ENCODE data around the gene GOLGA6L7.
"Not testable (repeated sequence)": the region's sequence is repeated elsewhere in the genome, so short reads cannot be mapped to it uniquely, and the experiment has no call there.

GOLGA6L7 gene

DNA sequence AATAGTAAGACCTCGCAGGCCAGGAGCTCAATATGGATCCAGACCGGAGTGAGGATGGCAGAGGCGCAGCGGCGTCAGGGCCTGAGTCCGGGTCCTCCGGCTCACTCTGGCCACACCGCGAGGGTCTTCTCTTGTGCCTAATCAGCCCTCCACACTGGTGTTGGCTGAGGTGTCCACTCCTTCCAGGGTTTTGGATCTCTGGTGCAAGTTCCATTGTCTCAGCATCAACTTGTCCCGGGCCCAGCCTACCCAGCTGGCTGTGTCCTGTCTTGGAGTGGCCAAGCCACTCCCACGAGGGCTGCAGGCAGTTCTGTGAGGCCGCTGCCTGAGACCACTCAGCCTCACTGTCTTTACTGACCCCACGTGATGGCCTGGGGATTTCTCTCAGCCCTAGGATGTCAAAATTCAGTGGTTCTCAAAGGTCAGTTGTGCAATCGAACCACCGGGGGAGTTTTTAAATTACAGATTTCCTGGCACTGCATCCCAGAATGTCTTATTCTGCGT lies 12.6 kb upstream of the GOLGA6L7 start:
- no CpG with 5 or more reads among the region's 16 CpGs for WGBS (ENCODE audit: extremely low coverage, insufficient coverage, low lambda C conversion rate)

DNA sequence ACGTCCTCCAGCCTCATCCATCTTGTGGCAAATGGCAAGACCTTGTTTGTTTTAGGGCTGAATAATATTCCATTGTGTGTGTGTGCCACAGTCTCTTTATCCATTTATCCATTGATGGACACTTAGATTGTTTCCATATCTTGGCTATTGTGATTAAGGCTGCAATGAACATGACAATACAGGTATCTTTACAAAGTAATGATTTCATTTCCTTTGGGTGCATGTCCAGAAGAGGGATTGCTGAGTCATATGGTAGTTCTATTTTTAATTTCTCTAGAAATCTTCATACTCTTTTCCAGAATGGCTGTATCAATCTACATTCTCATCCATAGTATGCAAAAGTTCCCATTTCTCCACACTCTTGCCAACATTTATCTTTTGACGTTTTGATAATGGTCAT lies 6.1 kb upstream of the GOLGA6L7 start:
- DNase-seq; H3K27me3 ChIP-seq (ENCODE audit: insufficient read depth, low read length, poor library complexity); H3K18ac ChIP-seq (ENCODE audit: low read length); H3K4ac ChIP-seq (ENCODE audit: low read depth, low read length); H3K4me2 ChIP-seq (ENCODE audit: low read length); H3K79me1 ChIP-seq (ENCODE audit: low read length); H3K79me2 ChIP-seq (ENCODE audit: control insufficient read depth, insufficient read depth, low read length); H2BK120ac ChIP-seq (ENCODE audit: low read depth, low read length); H3K27ac ChIP-seq (ENCODE audit: low read depth, low read length); H2AK5ac ChIP-seq (ENCODE audit: low read length); H3K4me3 ChIP-seq (ENCODE audit: low read length); H3K23ac ChIP-seq (ENCODE audit: low read length); H3K56ac ChIP-seq (ENCODE audit: low read length); H3K36me3 ChIP-seq (ENCODE audit: control insufficient read depth, insufficient read depth, low read length); H2BK15ac ChIP-seq (replicated peaks; ENCODE audit: low read depth); H2BK5ac ChIP-seq (ENCODE audit: low read length); H3K4me1 ChIP-seq (ENCODE audit: control insufficient read depth, low read depth, low read length); H3K9ac ChIP-seq (ENCODE audit: low read length); H4K5ac ChIP-seq (ENCODE audit: low read length); H4K8ac ChIP-seq (ENCODE audit: low read depth, low read length): not testable (repeated sequence)
- no CpG with 5 or more reads among the region's 2 CpGs for WGBS (ENCODE audit: extremely low coverage, insufficient coverage, low lambda C conversion rate)

More for the DNA sequence above, 12.6 kb upstream of the GOLGA6L7 start:
- Histone ChIP-seq H3K23ac (ENCODE audit: low read length) (no peak overlapping the region), H2BK120ac (ENCODE audit: low read depth, low read length) (no peak overlapping the region), H3K27ac (ENCODE audit: low read depth, low read length) (no peak overlapping the region), H4K8ac (ENCODE audit: low read depth, low read length) (no peak overlapping the region), H3K4ac (ENCODE audit: low read depth, low read length) (no peak overlapping the region), H3K4me3 (ENCODE audit: low read length) (no peak overlapping the region), H3K4me2 (ENCODE audit: low read length) (no peak overlapping the region), H2AK5ac (ENCODE audit: low read length) (no peak overlapping the region), H3K79me1 (ENCODE audit: low read length) (no peaks in the 10 kb centered on the region), H4K5ac (ENCODE audit: low read length) (no peak overlapping the region), H3K56ac (ENCODE audit: low read length) (no peak overlapping the region), H3K9ac (ENCODE audit: low read length) (no peak overlapping the region), H3K36me3 (ENCODE audit: control insufficient read depth, insufficient read depth, low read length) (no peaks in the 10 kb centered on the region), H2BK15ac (replicated peaks; ENCODE audit: low read depth) (no peak overlapping the region), H2BK5ac (ENCODE audit: low read length) (no peak overlapping the region), H3K79me2 (ENCODE audit: control insufficient read depth, insufficient read depth, low read length) (no peaks in the 10 kb centered on the region), H3K18ac (ENCODE audit: low read length) (no peak overlapping the region), H3K4me1 (ENCODE audit: control insufficient read depth, low read depth, low read length) (no peaks in the 10 kb centered on the region), H3K27me3 (ENCODE audit: insufficient read depth, low read length, poor library complexity) (no peaks in the 10 kb centered on the region)
- DNase-seq, result no peak

DNA sequence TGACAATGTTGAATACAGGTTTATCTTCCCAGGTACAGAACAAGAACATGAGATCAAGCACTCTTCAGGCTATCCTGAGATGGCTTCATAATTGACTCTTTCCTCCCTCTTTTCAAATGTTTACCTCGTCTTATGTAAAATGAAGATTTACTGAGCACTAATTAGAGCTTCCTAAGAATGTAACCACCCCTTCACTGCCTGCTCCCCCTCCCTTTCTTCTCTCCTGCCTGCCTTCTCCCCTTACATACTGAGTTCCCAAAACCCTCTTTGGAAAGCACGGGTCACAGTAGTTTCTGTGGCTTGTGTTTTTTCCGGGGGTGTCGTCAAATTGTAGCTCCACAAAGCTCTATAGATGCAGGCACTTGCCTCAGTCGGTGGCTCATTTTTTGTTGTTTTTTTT lies 5.2 kb upstream of the GOLGA6L7 start:
- not testable (repeated sequence) for H4K8ac ChIP-seq (ENCODE audit: low read depth, low read length); H3K4ac ChIP-seq (ENCODE audit: low read depth, low read length); H4K5ac ChIP-seq (ENCODE audit: low read length); H3K9ac ChIP-seq (ENCODE audit: low read length); H3K79me2 ChIP-seq (ENCODE audit: control insufficient read depth, insufficient read depth, low read length); H2BK120ac ChIP-seq (ENCODE audit: low read depth, low read length); H2AK5ac ChIP-seq (ENCODE audit: low read length); H2BK15ac ChIP-seq (replicated peaks; ENCODE audit: low read depth); H3K56ac ChIP-seq (ENCODE audit: low read length); H3K79me1 ChIP-seq (ENCODE audit: low read length); H3K27ac ChIP-seq (ENCODE audit: low read depth, low read length); H3K4me2 ChIP-seq (ENCODE audit: low read length); H3K27me3 ChIP-seq (ENCODE audit: insufficient read depth, low read length, poor library complexity); H3K4me3 ChIP-seq (ENCODE audit: low read length); H2BK5ac ChIP-seq (ENCODE audit: low read length); H3K4me1 ChIP-seq (ENCODE audit: control insufficient read depth, low read depth, low read length); H3K18ac ChIP-seq (ENCODE audit: low read length); H3K36me3 ChIP-seq (ENCODE audit: control insufficient read depth, insufficient read depth, low read length); H3K23ac ChIP-seq (ENCODE audit: low read length); DNase-seq
- no CpG with 5 or more reads among the region's 5 CpGs for WGBS (ENCODE audit: extremely low coverage, insufficient coverage, low lambda C conversion rate)

DNA sequence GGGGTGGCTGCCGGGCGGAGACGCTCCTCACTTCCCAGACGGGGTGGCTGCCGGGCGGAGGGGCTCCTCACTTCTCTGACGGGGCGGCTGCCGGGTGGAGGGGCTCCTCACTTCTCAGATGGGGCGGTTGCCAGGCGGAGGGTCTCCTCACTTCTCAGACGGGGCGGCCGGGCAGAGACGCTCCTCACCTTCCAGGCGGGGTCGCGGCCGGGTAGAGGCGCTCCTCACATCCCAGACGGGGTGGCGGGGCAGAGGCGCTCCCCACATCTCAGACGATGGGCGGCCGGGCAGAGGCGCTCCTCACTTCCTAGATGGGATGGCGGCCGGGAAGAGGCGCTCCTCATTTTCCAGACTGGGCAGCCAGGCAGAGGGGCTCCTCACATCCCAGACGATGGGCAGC lies 1.3 kb upstream of the GOLGA6L7 start:
- H3K9ac ChIP-seq (ENCODE audit: low read length); H3K4me1 ChIP-seq (ENCODE audit: control insufficient read depth, low read depth, low read length); H4K5ac ChIP-seq (ENCODE audit: low read length); H3K18ac ChIP-seq (ENCODE audit: low read length); H3K4me3 ChIP-seq (ENCODE audit: low read length); H3K27me3 ChIP-seq (ENCODE audit: insufficient read depth, low read length, poor library complexity); H3K27ac ChIP-seq (ENCODE audit: low read depth, low read length); H2AK5ac ChIP-seq (ENCODE audit: low read length); DNase-seq; H3K36me3 ChIP-seq (ENCODE audit: control insufficient read depth, insufficient read depth, low read length); H3K79me2 ChIP-seq (ENCODE audit: control insufficient read depth, insufficient read depth, low read length); H3K23ac ChIP-seq (ENCODE audit: low read length); H3K4ac ChIP-seq (ENCODE audit: low read depth, low read length); H2BK120ac ChIP-seq (ENCODE audit: low read depth, low read length); H3K4me2 ChIP-seq (ENCODE audit: low read length); H3K56ac ChIP-seq (ENCODE audit: low read length); H2BK15ac ChIP-seq (replicated peaks; ENCODE audit: low read depth); H2BK5ac ChIP-seq (ENCODE audit: low read length); H3K79me1 ChIP-seq (ENCODE audit: low read length); H4K8ac ChIP-seq (ENCODE audit: low read depth, low read length): not testable (repeated sequence)
- no CpG with 5 or more reads among the region's 31 CpGs for WGBS (ENCODE audit: extremely low coverage, insufficient coverage, low lambda C conversion rate)

DNA sequence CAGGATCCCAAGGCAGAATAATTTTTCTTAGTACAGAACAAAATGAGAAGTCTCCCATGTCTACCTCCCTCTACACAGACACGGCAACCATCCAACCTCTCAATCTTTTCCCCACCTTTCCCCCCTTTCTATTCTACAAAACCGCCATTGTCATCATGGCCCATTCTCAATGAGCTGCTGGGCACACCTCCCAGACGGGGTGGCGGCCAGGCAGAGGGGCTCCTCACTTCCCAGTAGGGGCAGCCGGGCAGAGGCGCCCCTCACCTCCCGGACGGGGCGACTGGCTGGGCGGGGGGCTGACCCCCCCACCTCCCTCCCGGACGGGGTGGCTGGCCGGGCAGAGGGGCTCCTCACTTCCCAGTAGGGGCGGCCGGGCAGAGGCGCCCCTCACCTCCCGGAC lies 827 bp upstream of the GOLGA6L7 start:
- not testable (repeated sequence) for H3K4ac ChIP-seq (ENCODE audit: low read depth, low read length); H4K5ac ChIP-seq (ENCODE audit: low read length); H3K4me2 ChIP-seq (ENCODE audit: low read length); H2AK5ac ChIP-seq (ENCODE audit: low read length); H3K36me3 ChIP-seq (ENCODE audit: control insufficient read depth, insufficient read depth, low read length); H2BK120ac ChIP-seq (ENCODE audit: low read depth, low read length); H3K18ac ChIP-seq (ENCODE audit: low read length); H3K79me1 ChIP-seq (ENCODE audit: low read length); H3K27me3 ChIP-seq (ENCODE audit: insufficient read depth, low read length, poor library complexity); H3K79me2 ChIP-seq (ENCODE audit: control insufficient read depth, insufficient read depth, low read length); DNase-seq; H3K4me1 ChIP-seq (ENCODE audit: control insufficient read depth, low read depth, low read length); H3K27ac ChIP-seq (ENCODE audit: low read depth, low read length); H3K4me3 ChIP-seq (ENCODE audit: low read length); H4K8ac ChIP-seq (ENCODE audit: low read depth, low read length); H2BK5ac ChIP-seq (ENCODE audit: low read length); H2BK15ac ChIP-seq (replicated peaks; ENCODE audit: low read depth); H3K23ac ChIP-seq (ENCODE audit: low read length); H3K56ac ChIP-seq (ENCODE audit: low read length); H3K9ac ChIP-seq (ENCODE audit: low read length)
- no CpG with 5 or more reads among the region's 17 CpGs for WGBS (ENCODE audit: extremely low coverage, insufficient coverage, low lambda C conversion rate)

DNA sequence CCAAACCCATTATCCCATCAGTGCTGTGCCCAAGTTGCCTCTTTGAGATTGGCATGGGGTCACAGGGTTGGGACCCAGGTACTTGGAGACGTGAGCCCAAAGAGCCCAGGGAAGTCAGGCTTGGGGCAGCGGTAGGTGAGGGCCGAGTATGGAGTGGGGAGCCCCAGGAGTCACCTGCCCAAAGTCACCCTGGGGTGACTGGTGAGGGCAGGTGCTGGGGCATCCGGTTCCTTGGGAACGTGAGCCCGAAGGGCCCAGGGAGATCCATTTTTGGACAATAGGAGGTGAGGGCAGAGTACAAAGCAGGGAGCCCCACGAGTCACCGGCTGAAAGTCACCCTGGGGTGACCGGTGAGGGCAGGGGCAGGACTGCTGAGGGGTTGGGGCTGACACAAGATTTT lies 485 bp downstream of the GOLGA6L7 start:
- not testable (repeated sequence) for H3K27ac ChIP-seq (ENCODE audit: low read depth, low read length); H4K8ac ChIP-seq (ENCODE audit: low read depth, low read length); H4K5ac ChIP-seq (ENCODE audit: low read length); DNase-seq; H2AK5ac ChIP-seq (ENCODE audit: low read length); H3K79me2 ChIP-seq (ENCODE audit: control insufficient read depth, insufficient read depth, low read length); H2BK5ac ChIP-seq (ENCODE audit: low read length); H3K79me1 ChIP-seq (ENCODE audit: low read length); H2BK120ac ChIP-seq (ENCODE audit: low read depth, low read length); H3K4ac ChIP-seq (ENCODE audit: low read depth, low read length); H3K36me3 ChIP-seq (ENCODE audit: control insufficient read depth, insufficient read depth, low read length); H3K18ac ChIP-seq (ENCODE audit: low read length); H3K4me3 ChIP-seq (ENCODE audit: low read length); H2BK15ac ChIP-seq (replicated peaks; ENCODE audit: low read depth); H3K27me3 ChIP-seq (ENCODE audit: insufficient read depth, low read length, poor library complexity); H3K56ac ChIP-seq (ENCODE audit: low read length); H3K23ac ChIP-seq (ENCODE audit: low read length); H3K9ac ChIP-seq (ENCODE audit: low read length); H3K4me2 ChIP-seq (ENCODE audit: low read length); H3K4me1 ChIP-seq (ENCODE audit: control insufficient read depth, low read depth, low read length)
- no CpG with 5 or more reads among the region's 9 CpGs for WGBS (ENCODE audit: extremely low coverage, insufficient coverage, low lambda C conversion rate)
